ACC112 (cell line): ENCODE data around the gene PDZK1.
A peak's percentile ranks its signal among the peaks of the same experiment; 100 is the strongest.

Source experiments
- H2AFZ ChIP-seq: fragments of 200-600 bp; sonication (generic); one replicate; pipeline ENCODE4 v1.6.0; 2017; ENCODE audit warnings: antibody characterized with exemption, low read length; ENCODE audit not compliant: unreplicated experiment
- H3K27ac ChIP-seq: fragments of 200-600 bp; sonication (generic); 2 replicates; pipeline ENCODE4 v1.5.1; 2014; ENCODE audit warnings: low read depth, mild to moderate bottlenecking, antibody characterized with exemption, low read length, moderate library complexity
- H3K27me3 ChIP-seq: fragments of 200-600 bp; sonication (generic); 2 replicates; pipeline ENCODE4 v1.6.1; 2014; ENCODE audit warnings: mild to moderate bottlenecking, antibody characterized with exemption, low read length, moderate library complexity, mixed read lengths; ENCODE audit not compliant: insufficient read depth
- H3K36me3 ChIP-seq: fragments of 200-600 bp; sonication (generic); 2 replicates; pipeline ENCODE4 v1.6.1; 2016; ENCODE audit warnings: mild to moderate bottlenecking, antibody characterized with exemption, low read length, moderate library complexity, mixed read lengths; ENCODE audit not compliant: insufficient read depth
- H3K4me1 ChIP-seq: fragments of 200-600 bp; sonication (generic); one replicate; pipeline ENCODE4 v1.6.1; 2016; ENCODE audit warnings: low read length, mixed read lengths; ENCODE audit not compliant: insufficient read depth, unreplicated experiment, control insufficient read depth
- H3K4me3 ChIP-seq: fragments of 200-600 bp; sonication (generic); 2 replicates; pipeline ENCODE4 v1.5.1; 2014; ENCODE audit warnings: mild to moderate bottlenecking, low read depth, low read length
- H3K79me2 ChIP-seq: fragments of 200-600 bp; sonication (generic); one replicate; pipeline ENCODE4 v1.6.0; 2016; ENCODE audit warnings: low read length; ENCODE audit not compliant: control insufficient read depth, unreplicated experiment, insufficient read depth

Gene PDZK1

GRCh38 chr1:145707183-145707867, at the start of gene PDZK1:
TSS of gene PDZK1 (minus strand) at chr1:145707368. CDS start at chr1:145688021, 19,347 bp downstream.
- Histone ChIP-seq H3K27ac (no peak within 1 kb of the TSS), H3K4me3 (no peak within 1 kb of the TSS), H3K36me3 (no peaks in the 10 kb centered on the region), H3K27me3 (no peaks in the 10 kb centered on the region), H3K79me2 (no peaks in the 10 kb centered on the region), H2AFZ (no peak within 1 kb of the TSS), H3K4me1 (peaks cover 15% of the 10 kb centered on the region)

GRCh38 chr1:145751491-145752037, 44.4 kb upstream of the PDZK1 start:
- peak overlapping the region; percentile 11 for H2AFZ ChIP-seq
- H3K27ac ChIP-seq: peak overlapping the region; percentile 86
- peak overlapping the region; percentile 12 for H3K4me3 ChIP-seq
- H3K79me2 ChIP-seq: no peaks in the 10 kb centered on the region
- H3K4me1 ChIP-seq: peaks cover 37% of the 10 kb centered on the region
- peaks cover 28% of the 10 kb centered on the region for H3K36me3 ChIP-seq
- H3K27me3 ChIP-seq: no peaks in the 10 kb centered on the region

- H2AFZ ChIP-seq: no peak overlapping the region
- peaks cover 37% of the 10 kb centered on the region for H3K4me1 ChIP-seq
- peaks cover 32% of the 10 kb centered on the region for H3K36me3 ChIP-seq
- H3K4me3 ChIP-seq: no peak overlapping the region
- no peaks in the 10 kb centered on the region for H3K27me3 ChIP-seq
- no peaks in the 10 kb centered on the region for H3K79me2 ChIP-seq
- H3K27ac ChIP-seq: peak overlapping the region; percentile 86; the same call in 1 of the 2 replicates
Observed at GRCh38 chr1:145750426-145750825, 43.3 kb upstream of the PDZK1 start.

- H3K27me3 ChIP-seq: no peaks in the 10 kb centered on the region
- no peak overlapping the region for H2AFZ ChIP-seq
- H3K27ac ChIP-seq: no peak overlapping the region
- H3K4me3 ChIP-seq: no peak overlapping the region
- H3K79me2 ChIP-seq: no peaks in the 10 kb centered on the region
- H3K4me1 ChIP-seq: peaks cover 28% of the 10 kb centered on the region
- peaks cover 48% of the 10 kb centered on the region for H3K36me3 ChIP-seq
Observed at GRCh38 chr1:145747398-145748247, 40.5 kb upstream of the PDZK1 start.

GRCh38 chr1:145740269-145740668, 33.1 kb upstream of the PDZK1 start:
- Histone ChIP-seq H3K36me3 (peaks cover 30% of the 10 kb centered on the region), H3K79me2 (no peaks in the 10 kb centered on the region), H3K27ac (peak overlapping the region; percentile 50), H3K27me3 (no peaks in the 10 kb centered on the region), H3K4me1 (peaks cover 19% of the 10 kb centered on the region), H3K4me3 (no peak overlapping the region), H2AFZ (no peak overlapping the region)

GRCh38 chr1:145736191-145736590, 29.0 kb upstream of the PDZK1 start:
- Histone ChIP-seq H2AFZ (no peak overlapping the region), H3K4me3 (no peak overlapping the region), H3K27ac (no peak overlapping the region)

GRCh38 chr1:145730900-145731299, 23.7 kb upstream of the PDZK1 start:
- Histone ChIP-seq H3K4me1 (peaks cover 22% of the 10 kb centered on the region), H3K79me2 (no peaks in the 10 kb centered on the region), H3K36me3 (0 out of 2 replicates have a peak, but pooled peaks cover 3% of the 10 kb centered on the region), H3K27me3 (no peaks in the 10 kb centered on the region), H3K27ac (no peak overlapping the region), H3K4me3 (no peak overlapping the region), H2AFZ (no peak overlapping the region)

More at GRCh38 chr1:145736191-145736590, 29.0 kb upstream of the PDZK1 start:
- H3K4me1 ChIP-seq: peaks cover 32% of the 10 kb centered on the region
- no peaks in the 10 kb centered on the region for H3K27me3 ChIP-seq
- peaks cover 5% of the 10 kb centered on the region; the same call in 1 of the 2 replicates for H3K36me3 ChIP-seq
- H3K79me2 ChIP-seq: no peaks in the 10 kb centered on the region

GRCh38 chr1:145730467-145730866, 23.3 kb upstream of the PDZK1 start:
- 0 out of 2 replicates have a peak, but pooled peaks cover 3% of the 10 kb centered on the region for H3K36me3 ChIP-seq
- peaks cover 22% of the 10 kb centered on the region for H3K4me1 ChIP-seq
- H2AFZ ChIP-seq: no peak overlapping the region
- no peaks in the 10 kb centered on the region for H3K79me2 ChIP-seq
- no peak overlapping the region for H3K27ac ChIP-seq
- no peak overlapping the region for H3K4me3 ChIP-seq
- no peaks in the 10 kb centered on the region for H3K27me3 ChIP-seq

- no peak overlapping the region for H3K27ac ChIP-seq
- H3K4me3 ChIP-seq: no peak overlapping the region
- no peak overlapping the region for H2AFZ ChIP-seq
- H3K36me3 ChIP-seq: 0 out of 2 replicates have a peak, but pooled peaks cover 3% of the 10 kb centered on the region
- no peaks in the 10 kb centered on the region for H3K27me3 ChIP-seq
- peaks cover 22% of the 10 kb centered on the region for H3K4me1 ChIP-seq
- no peaks in the 10 kb centered on the region for H3K79me2 ChIP-seq
Observed at GRCh38 chr1:145729666-145730436, 22.7 kb upstream of the PDZK1 start.

- Histone ChIP-seq H3K27me3 (no peaks in the 10 kb centered on the region), H2AFZ (no peak overlapping the region), H3K36me3 (0 out of 2 replicates have a peak, but pooled peaks cover 3% of the 10 kb centered on the region), H3K4me3 (no peak overlapping the region), H3K27ac (no peak overlapping the region), H3K4me1 (peaks cover 22% of the 10 kb centered on the region), H3K79me2 (no peaks in the 10 kb centered on the region)
Observed at GRCh38 chr1:145729196-145729595, 22.0 kb upstream of the PDZK1 start.
